Endodermal cell (in vitro differentiated cells): ENCODE measurements around the gene AFM. TPM values are rescaled to one million over a fixed set of nuclear protein-coding genes. Genes with fewer than 3 reads are reported as not detected.

Experiments
- DNase-seq: peaks from one replicate; pipeline ENCODE4 v3.0.0-alpha.2; 2017
- H3K27ac ChIP-seq: 2 replicates; pipeline ENCODE4 v1.5.1; 2013; ENCODE audit warnings: mild to moderate bottlenecking, low read depth, low read length, moderate library complexity
- H3K27me3 ChIP-seq: 2 replicates; pipeline ENCODE4 v1.6.1; 2013; ENCODE audit warnings: mild to moderate bottlenecking, low read length, moderate library complexity; ENCODE audit not compliant: insufficient read depth, control insufficient read depth, poor library complexity, severe bottlenecking
- H3K36me3 ChIP-seq: 2 replicates; pipeline ENCODE4 v1.7.0; 2013; ENCODE audit warnings: mild to moderate bottlenecking, low read length, moderate library complexity; ENCODE audit not compliant: control insufficient read depth, insufficient read depth
- H3K4me1 ChIP-seq: one replicate; pipeline ENCODE4 v1.7.0; 2013; ENCODE audit warnings: low read length; ENCODE audit not compliant: control insufficient read depth, insufficient read depth
- H3K4me3 ChIP-seq: 2 replicates; pipeline ENCODE4 v1.5.1; 2013; ENCODE audit warnings: mild to moderate bottlenecking, low read length, moderate library complexity
- H3K9ac ChIP-seq: 2 replicates; pipeline ENCODE4 v1.6.1; 2013; ENCODE audit warnings: mild to moderate bottlenecking, low read length, moderate library complexity; ENCODE audit not compliant: poor library complexity, severe bottlenecking; ENCODE audit errors: extremely low read depth
- H3K9me3 ChIP-seq: 2 replicates; pipeline ENCODE4 v1.6.1; 2013; ENCODE audit warnings: mild to moderate bottlenecking, low read length, moderate library complexity; ENCODE audit not compliant: control insufficient read depth
- H3K27ac Mint-ChIP-seq: 2 replicates; pipeline ENCODE4 v1.8.0; 2020; ENCODE audit warnings: mixed read lengths
- H3K27me3 Mint-ChIP-seq: 2 replicates; pipeline ENCODE4 v1.8.0; 2021; ENCODE audit warnings: mild to moderate bottlenecking, mixed read lengths; ENCODE audit not compliant: insufficient read depth
- H3K36me3 Mint-ChIP-seq: 2 replicates; pipeline ENCODE4 v1.8.0; 2020; ENCODE audit warnings: low read depth, mixed read lengths
- H3K4me1 Mint-ChIP-seq: 2 replicates; pipeline ENCODE4 v1.8.0; 2020; ENCODE audit warnings: mixed read lengths
- H3K4me3 Mint-ChIP-seq: 2 replicates; pipeline ENCODE4 v1.8.0; 2020; ENCODE audit warnings: mild to moderate bottlenecking, moderate library complexity, mixed read lengths
- H3K9me3 Mint-ChIP-seq: 2 replicates; pipeline ENCODE4 v1.8.0; 2020; ENCODE audit warnings: mild to moderate bottlenecking, mixed read lengths
- CTCF ChIP-seq: fragments of 200-600 bp; sonication (generic); conservative IDR thresholded peaks from 2 replicates; pipeline ENCODE4 v1.5.0; 2021; ENCODE audit warnings: antibody characterized with exemption, mild to moderate bottlenecking
- WGBS, 2 experiments: methylation state at CpG; one replicate each; pipeline versions ENCODE4 v1.1.5 to v1.1.7; 2013; ENCODE audit warnings: missing lambda C conversion rate in 2 of 2, mixed read lengths in 1 of 2; ENCODE audit not compliant: insufficient coverage in 1 of 2, insufficient read length in 1 of 2; 5-methylcytosine and 5-hydroxymethylcytosine counted together
- total RNA-seq, 2 donors: library from RNA; stranded (reverse); fragmentation: NEBNext Ultra II Directional in 1 of 2; extraction: Animal tissue kit (Norgen Biotek cat#: 25700) in 1 of 2; gene quantifications; 2 replicates in 1 of 2; 3 replicates in 1 of 2; pipeline ENCODE4 v1.2.1, GENCODE V29; 2021

AFM gene
- total RNA-seq, 2 donors from 2014 or later: not detected

DNA sequence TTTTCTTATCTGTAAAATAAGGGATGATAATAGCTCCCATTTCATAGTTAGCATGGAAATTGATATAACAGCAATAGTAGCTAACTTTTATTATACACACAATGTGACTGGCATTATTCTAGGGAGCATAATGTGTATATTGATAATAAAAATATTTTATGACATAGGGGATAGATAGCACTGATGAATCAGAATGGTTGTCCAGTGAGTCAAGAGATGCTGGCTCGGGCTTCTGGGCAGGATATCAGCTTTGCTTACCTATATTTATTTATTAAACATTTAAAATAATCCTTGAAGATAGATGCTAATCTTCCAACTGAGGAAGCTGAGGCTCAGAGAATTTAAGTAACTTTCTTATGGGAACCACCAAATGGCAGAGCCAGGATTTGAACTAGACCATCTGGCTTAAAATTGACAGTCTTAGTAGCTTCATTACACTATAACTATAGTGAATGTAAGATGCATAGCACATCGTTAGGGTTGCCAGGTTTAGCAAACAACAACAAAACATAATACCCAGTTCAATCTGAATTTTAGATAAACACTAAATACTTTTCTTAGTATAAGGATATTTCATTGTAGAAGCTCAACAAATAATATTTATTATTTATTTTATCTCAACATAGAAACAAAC is 42.8 kb upstream of the AFM start:
- no peak for TF ChIP-seq CTCF
- no peaks in the 10 kb centered on the region for H3K36me3 ChIP-seq
- H3K9me3 Mint-ChIP-seq: no peaks in the 10 kb centered on the region
- no peak overlapping the region for H3K27ac Mint-ChIP-seq
- no peaks in the 10 kb centered on the region for H3K36me3 Mint-ChIP-seq
- H3K4me1 ChIP-seq: peaks cover 1% of the 10 kb centered on the region
- 83% methylated on average over 1 of the region's 2 CpGs; no CpG with 5 or more reads in 1 of the 2 experiments for WGBS, 2 experiments
- H3K4me3 Mint-ChIP-seq: no peak overlapping the region
- DNase-seq: no peak
- H3K4me1 Mint-ChIP-seq: peaks cover 5% of the 10 kb centered on the region
- no peak overlapping the region for H3K4me3 ChIP-seq
- no peak overlapping the region for H3K9ac ChIP-seq
- H3K27ac ChIP-seq: no peak overlapping the region
- peaks cover 16% of the 10 kb centered on the region for H3K27me3 ChIP-seq
- H3K9me3 ChIP-seq: no peaks in the 10 kb centered on the region
- H3K27me3 Mint-ChIP-seq: peaks cover 19% of the 10 kb centered on the region

GRCh38 chr4:73439445-73439844 is 42.1 kb upstream of the AFM start:
- no peak overlapping the region for H3K27ac Mint-ChIP-seq
- H3K4me1 ChIP-seq: peaks cover under 1% of the 10 kb centered on the region
- TF ChIP-seq CTCF: no peak
- H3K9me3 ChIP-seq: no peaks in the 10 kb centered on the region
- no peaks in the 10 kb centered on the region for H3K9me3 Mint-ChIP-seq
- no peaks in the 10 kb centered on the region for H3K36me3 ChIP-seq
- no peak overlapping the region for H3K4me3 ChIP-seq
- no peak overlapping the region for H3K27ac ChIP-seq
- DNase-seq: no peak
- H3K9ac ChIP-seq: no peak overlapping the region
- H3K4me3 Mint-ChIP-seq: no peak overlapping the region
- H3K4me1 Mint-ChIP-seq: peaks cover 5% of the 10 kb centered on the region
- peaks cover 19% of the 10 kb centered on the region for H3K27me3 Mint-ChIP-seq
- H3K36me3 Mint-ChIP-seq: no peaks in the 10 kb centered on the region
- peaks cover 16% of the 10 kb centered on the region for H3K27me3 ChIP-seq
- 88 to 100% methylated on average over 1 of the region's 2 CpGs for WGBS, 2 experiments

DNA sequence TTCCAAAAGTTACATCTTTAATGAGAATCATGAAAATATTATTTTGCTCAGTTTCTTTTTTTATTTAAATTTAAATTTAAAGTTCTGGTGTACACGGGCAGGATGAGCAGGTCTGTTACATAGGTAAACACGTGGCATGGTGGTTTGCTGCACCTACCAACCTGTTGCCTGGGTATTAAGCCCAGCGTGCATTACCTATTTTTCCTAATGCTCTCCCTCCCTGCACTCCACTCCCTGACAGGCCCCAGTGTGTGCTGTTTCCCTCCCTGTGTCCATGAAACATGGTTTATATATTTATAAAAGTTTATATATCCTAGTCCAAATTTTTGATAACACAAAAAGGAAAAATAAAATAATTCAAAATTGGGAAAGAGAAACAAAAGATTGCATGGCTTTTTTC is 41.6 kb upstream of the AFM start:
- no peak for DNase-seq
- Histone ChIP-seq H3K9me3 (no peaks in the 10 kb centered on the region), H3K27ac (no peak overlapping the region), H3K36me3 (no peaks in the 10 kb centered on the region), H3K4me3 (no peak overlapping the region), H3K27me3 (peaks cover 16% of the 10 kb centered on the region), H3K9ac (no peak overlapping the region), H3K4me1 (peaks cover 6% of the 10 kb centered on the region)
- peaks cover 19% of the 10 kb centered on the region for H3K27me3 Mint-ChIP-seq
- H3K9me3 Mint-ChIP-seq: no peaks in the 10 kb centered on the region
- no peak overlapping the region for H3K4me3 Mint-ChIP-seq
- 83 to 93% methylated on average over 2 to 3 of the region's 3 CpGs for WGBS, 2 experiments
- no peak overlapping the region for H3K27ac Mint-ChIP-seq
- no peak for TF ChIP-seq CTCF
- peaks cover 7% of the 10 kb centered on the region for H3K4me1 Mint-ChIP-seq
- H3K36me3 Mint-ChIP-seq: no peaks in the 10 kb centered on the region
